Measurements from ENCODE around the gene SH3BP1. TPM values are rescaled to one million over a fixed set of nuclear protein-coding genes. Genes with fewer than 3 reads are reported as not detected.

The SH3BP1 gene
- total and polyA plus RNA-seq, 9 of the 15 experiments (the other 6 are each of a cell fraction or from before 2014, with no cell fraction given): 0.10 to 36.2 (median 10.4) TPM

DNA sequence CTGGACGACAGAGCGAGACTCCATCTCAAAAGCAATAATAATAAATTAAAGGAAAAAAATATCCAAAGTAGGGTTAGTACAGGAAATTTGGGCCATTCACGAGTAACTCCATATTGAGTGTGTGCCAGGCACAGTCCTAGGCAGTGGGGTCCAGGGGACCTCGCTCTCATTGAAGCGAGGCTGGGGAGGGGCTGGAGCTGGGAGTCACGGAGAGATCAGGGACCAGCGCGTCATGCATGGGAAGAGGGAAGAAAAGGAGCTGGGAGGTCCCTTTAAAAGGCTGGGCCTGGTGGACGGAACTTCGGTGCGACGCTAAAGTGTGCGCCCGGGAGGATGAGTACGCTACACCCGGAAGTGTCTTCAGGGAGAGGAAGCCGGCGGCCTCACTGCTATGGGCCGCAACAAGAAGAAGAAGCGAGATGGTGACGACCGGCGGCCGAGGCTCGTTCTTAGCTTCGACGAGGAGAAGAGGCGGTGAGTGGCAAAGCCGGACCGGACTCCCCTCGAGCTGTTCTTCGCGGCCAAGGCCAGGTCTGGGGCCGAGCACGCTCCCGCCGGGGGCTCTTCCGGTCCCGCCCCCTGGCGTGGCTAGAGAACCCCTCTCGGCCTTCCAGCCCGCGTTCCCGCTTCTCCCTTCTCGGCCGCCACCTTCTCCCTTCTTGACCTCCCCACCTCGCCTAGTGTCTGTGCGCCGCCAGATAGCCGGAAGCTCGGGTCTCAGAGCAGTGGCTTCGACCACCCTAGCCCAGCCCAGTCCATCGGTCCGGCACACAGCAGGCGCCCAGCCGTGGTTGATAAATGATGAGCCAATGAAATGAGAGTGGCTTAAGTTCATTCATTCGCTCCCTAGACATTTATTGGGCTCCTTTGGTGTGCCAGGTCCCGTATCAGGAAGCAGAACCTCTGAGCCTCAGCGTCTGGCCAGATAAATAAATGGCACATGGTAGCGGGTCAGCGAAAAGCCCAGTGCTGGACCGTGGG is 46.8 kb downstream of the SH3BP1 start, which contains the start of gene NOL12 (continued):
- TF ChIP-seq, protein P1, sequence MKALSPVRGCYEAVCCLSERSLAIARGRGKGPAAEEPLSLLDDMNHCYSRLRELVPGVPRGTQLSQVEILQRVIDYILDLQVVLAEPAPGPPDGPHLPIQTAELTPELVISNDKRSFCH (CRISPR knock-in tag; IDR thresholded peaks at IDR 0.05): no peak
- TF ChIP-seq, protein P1 (tag; IDR thresholded peaks at IDR 0.05): peak; percentile 53; the same call in 1 of the 2 replicates
- TF ChIP-seq, protein P2, sequence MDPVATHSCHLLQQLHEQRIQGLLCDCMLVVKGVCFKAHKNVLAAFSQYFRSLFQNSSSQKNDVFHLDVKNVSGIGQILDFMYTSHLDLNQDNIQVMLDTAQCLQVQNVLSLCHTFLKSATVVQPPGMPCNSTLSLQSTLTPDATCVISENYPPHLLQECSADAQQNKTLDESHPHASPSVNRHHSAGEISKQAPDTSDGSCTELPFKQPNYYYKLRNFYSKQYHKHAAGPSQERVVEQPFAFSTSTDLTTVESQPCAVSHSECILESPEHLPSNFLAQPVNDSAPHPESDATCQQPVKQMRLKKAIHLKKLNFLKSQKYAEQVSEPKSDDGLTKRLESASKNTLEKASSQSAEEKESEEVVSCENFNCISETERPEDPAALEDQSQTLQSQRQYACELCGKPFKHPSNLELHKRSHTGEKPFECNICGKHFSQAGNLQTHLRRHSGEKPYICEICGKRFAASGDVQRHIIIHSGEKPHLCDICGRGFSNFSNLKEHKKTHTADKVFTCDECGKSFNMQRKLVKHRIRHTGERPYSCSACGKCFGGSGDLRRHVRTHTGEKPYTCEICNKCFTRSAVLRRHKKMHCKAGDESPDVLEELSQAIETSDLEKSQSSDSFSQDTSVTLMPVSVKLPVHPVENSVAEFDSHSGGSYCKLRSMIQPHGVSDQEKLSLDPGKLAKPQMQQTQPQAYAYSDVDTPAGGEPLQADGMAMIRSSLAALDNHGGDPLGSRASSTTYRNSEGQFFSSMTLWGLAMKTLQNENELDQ (CRISPR knock-in tag; IDR thresholded peaks at IDR 0.05; ENCODE audit: borderline replicate concordance): no peak
- TF ChIP-seq, protein P3, sequence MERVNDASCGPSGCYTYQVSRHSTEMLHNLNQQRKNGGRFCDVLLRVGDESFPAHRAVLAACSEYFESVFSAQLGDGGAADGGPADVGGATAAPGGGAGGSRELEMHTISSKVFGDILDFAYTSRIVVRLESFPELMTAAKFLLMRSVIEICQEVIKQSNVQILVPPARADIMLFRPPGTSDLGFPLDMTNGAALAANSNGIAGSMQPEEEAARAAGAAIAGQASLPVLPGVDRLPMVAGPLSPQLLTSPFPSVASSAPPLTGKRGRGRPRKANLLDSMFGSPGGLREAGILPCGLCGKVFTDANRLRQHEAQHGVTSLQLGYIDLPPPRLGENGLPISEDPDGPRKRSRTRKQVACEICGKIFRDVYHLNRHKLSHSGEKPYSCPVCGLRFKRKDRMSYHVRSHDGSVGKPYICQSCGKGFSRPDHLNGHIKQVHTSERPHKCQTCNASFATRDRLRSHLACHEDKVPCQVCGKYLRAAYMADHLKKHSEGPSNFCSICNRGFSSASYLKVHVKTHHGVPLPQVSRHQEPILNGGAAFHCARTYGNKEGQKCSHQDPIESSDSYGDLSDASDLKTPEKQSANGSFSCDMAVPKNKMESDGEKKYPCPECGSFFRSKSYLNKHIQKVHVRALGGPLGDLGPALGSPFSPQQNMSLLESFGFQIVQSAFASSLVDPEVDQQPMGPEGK (CRISPR knock-in tag; IDR thresholded peaks at IDR 0.05; ENCODE audit: borderline replicate concordance): no peak
- no peak for TF ChIP-seq PRDM10 (IDR thresholded peaks at IDR 0.05; ENCODE audit: partially characterized antibody)
